BJ (cell line): ENCODE results near the gene ACOX2. TPM values are rescaled to one million over a fixed set of nuclear protein-coding genes. Genes with fewer than 3 reads are reported as not detected.

ENCODE experiments used
- CTCF ChIA-PET: fragments of 350-600 bp; formaldehyde crosslinking; extraction: SDS; loops from one replicate; lab custom pipeline; 2021; ENCODE audit warnings: antibody characterized with exemption, inconsistent platforms; lab: Yijun Ruan, JAX
- POLR2A ChIA-PET: fragments of 300-600 bp; sonication (Branson Sonifier 250); formaldehyde crosslinking; extraction: SDS; loops from one replicate; lab custom pipeline; 2021; ENCODE audit warnings: antibody characterized with exemption; lab: Charles Lee
- DNase-seq: peaks from one replicate; pipeline ENCODE4 v3.0.0-alpha.2; 2011; ENCODE audit warnings: low read depth
- H3K27me3 ChIP-seq: 2 replicates; pipeline ENCODE4 v1.6.0; 2011; ENCODE audit warnings: low read length; ENCODE audit not compliant: control insufficient read depth, insufficient read depth
- H3K36me3 ChIP-seq: 2 replicates; pipeline ENCODE4 v1.5.1; 2011; ENCODE audit warnings: low read length; ENCODE audit not compliant: control insufficient read depth, insufficient read depth
- H3K4me3 ChIP-seq: 2 replicates; pipeline ENCODE4 v1.5.1; 2011; ENCODE audit warnings: low read depth, mild to moderate bottlenecking, control low read depth, low read length
- CTCF ChIP-seq: IDR thresholded peaks from 2 replicates; pipeline ENCODE4 v1.5.1; 2011; ENCODE audit warnings: low read depth, mild to moderate bottlenecking, control low read depth, inconsistent platforms, low read length, moderate library complexity; ENCODE audit not compliant: insufficient read depth
- polyA plus RNA-seq: library from polyadenylated mRNA; depleted of rRNA; stranded (reverse); fragments of >200 nt; gene quantifications from 2 replicates; pipeline ENCODE4 v1.2.3, GENCODE V29; 2011

ACOX2 gene
- polyA plus RNA-seq, 1 experiment: 39.6 TPM

GRCh38 chr3:58563386-58564035, 26.5 kb upstream of the ACOX2 start:
- Histone ChIP-seq H3K4me3 (no peak overlapping the region), H3K36me3 (no peaks in the 10 kb centered on the region), H3K27me3 (no peaks in the 10 kb centered on the region)
- no peak for DNase-seq
- ChIA-PET CTCF (interaction anchor here (16.7 kb wide), 1 partner anchor 63 kb away, joined by 371 read pairs; no protein-coding TSS in a partner anchor), POLR2A (no interaction called here)
- no peak for TF ChIP-seq CTCF

GRCh38 chr3:58562498-58562897, 25.5 kb upstream of the ACOX2 start:
- Histone ChIP-seq H3K27me3 (no peaks in the 10 kb centered on the region), H3K36me3 (no peaks in the 10 kb centered on the region), H3K4me3 (no peak overlapping the region)
- POLR2A ChIA-PET: no interaction called here
- TF ChIP-seq CTCF: no peak
- CTCF ChIA-PET: interaction anchor here (16.7 kb wide), 1 partner anchor 64 kb away, joined by 371 read pairs; no protein-coding TSS in a partner anchor
- no peak for DNase-seq

GRCh38 chr3:58560771-58561311, 23.9 kb upstream of the ACOX2 start:
- H3K36me3 ChIP-seq: no peaks in the 10 kb centered on the region
- peak; percentile 65 for TF ChIP-seq CTCF
- ChIA-PET CTCF (interaction anchor here (0.6 to 2.4 kb wide), 21 partner anchors 8 to 637 kb away, joined by 3 to 45 read pairs (median 4); partner anchors contain the start of gene ACOX2), POLR2A (interaction anchor here (0.5 kb wide), 1 partner anchor 679 kb away, joined by 6 read pairs; no protein-coding TSS in a partner anchor)
- no peaks in the 10 kb centered on the region for H3K27me3 ChIP-seq
- H3K4me3 ChIP-seq: no peak overlapping the region
- peak; percentile 97 for DNase-seq

- DNase-seq: no peak
Measured at GRCh38 chr3:58559586-58559985, 22.6 kb upstream of the ACOX2 start.

More at GRCh38 chr3:58559586-58559985, 22.6 kb upstream of the ACOX2 start:
- Histone ChIP-seq H3K36me3 (no peaks in the 10 kb centered on the region), H3K4me3 (no peak overlapping the region), H3K27me3 (no peaks in the 10 kb centered on the region)
- POLR2A ChIA-PET: no interaction called here
- CTCF ChIA-PET: interaction anchor here (0.9 to 2.4 kb wide), 13 partner anchors 8 to 625 kb away, joined by 3 to 45 read pairs (median 5); partner anchors contain the start of gene ACOX2
- no peak for TF ChIP-seq CTCF
